SK-N-SH (cell line): Measurements from ENCODE around the gene RAB3A.

Experiments
- GABPA ChIP-seq: IDR thresholded peaks from 2 replicates; pipeline ENCODE4 v1.4.0; 2012; ENCODE audit warnings: low read depth, mild to moderate bottlenecking
- YY1 ChIP-seq: IDR thresholded peaks from 2 replicates; pipeline ENCODE4 v1.4.0; 2012; ENCODE audit warnings: low read depth, mild to moderate bottlenecking

DNA sequence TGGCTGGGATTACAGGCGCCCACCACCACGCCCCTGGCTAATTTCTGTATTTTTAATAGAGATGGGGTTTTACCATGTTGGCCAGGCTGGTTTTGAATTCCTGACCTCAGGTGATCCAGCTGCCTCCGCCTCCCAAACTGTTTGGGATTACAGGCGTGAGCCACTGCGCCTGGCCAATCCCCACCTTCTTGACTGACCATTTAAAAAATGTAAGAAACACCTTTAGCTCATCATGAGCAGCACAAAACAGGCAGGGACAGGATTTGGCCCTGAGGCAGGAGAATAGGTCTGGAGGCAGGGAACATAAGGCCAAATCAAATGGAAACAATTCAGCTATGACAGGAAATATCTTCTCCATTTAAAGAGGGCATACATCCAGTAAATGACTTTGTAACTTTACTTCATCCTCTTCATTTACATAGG lies 12.2 kb downstream of the RAB3A start:
- no peak for TF ChIP-seq GABPA
- no peak for TF ChIP-seq YY1
